Neural progenitor cell (in vitro differentiated cells): ENCODE measurements around the gene GCN1.

Experiments used
- CTCF ChIP-seq: fragments of 200-600 bp; sonication (generic); IDR thresholded peaks from 2 replicates; pipeline ENCODE4 v1.5.1; 2017; ENCODE audit warnings: antibody characterized with exemption, mild to moderate bottlenecking
- EZH2 ChIP-seq: fragments of 200-600 bp; sonication (generic); IDR thresholded peaks from 2 replicates; pipeline ENCODE4 v1.6.1; 2017; ENCODE audit warnings: antibody characterized with exemption, mild to moderate bottlenecking, moderate library complexity

- TF ChIP-seq CTCF (no peak), EZH2 (no peak)
These were observed 3.5 kb downstream of the GCN1 start for GRCh38 chr12:120190985-120191480.
